Measurements from ENCODE around the gene SCRT2. TPM values are rescaled to one million over a fixed set of nuclear protein-coding genes. Genes with fewer than 3 reads are reported as not detected.

The SCRT2 gene
- polyA plus RNA-seq, 1 of the 3 experiments (the other 2 are of a cell fraction): not detected

GRCh38 chr20:687468-688203 lies 12.0 kb upstream of the SCRT2 start:
- no peaks in the 10 kb centered on the region for H3K36me3 ChIP-seq (replicated peaks in 1 of 2; ENCODE audit: control insufficient read depth in 1 of 2, insufficient read depth in 2 of 2, low read length in 1 of 2)
- ChIA-PET CTCF (interaction anchor here (0.7 to 2.5 kb wide), 5 partner anchors 11 to 52 kb away, joined by 3 to 20 read pairs (median 5); partner anchors contain the start of gene SCRT2), POLR2A (no interaction called here)
- no peak overlapping the region for H3K9ac ChIP-seq
- H3K9me2 ChIP-seq: no peaks in the 10 kb centered on the region
- DNase-seq: no peak
- no peaks in the 10 kb centered on the region; a peak in 1 of 4 replicates for H3K4me1 ChIP-seq (ENCODE audit: control insufficient read depth in 1 of 2, insufficient read depth in 2 of 2, low read depth in 1 of 2, low read length in 1 of 2)
- H3K27me3 ChIP-seq (ENCODE audit: insufficient read depth): no peaks in the 10 kb centered on the region; the same call in 1 of the 2 replicates
- no peaks in the 10 kb centered on the region for H3K79me2 ChIP-seq (ENCODE audit: insufficient read depth)
- no peak overlapping the region for H3K4me3 ChIP-seq (ENCODE audit: low read depth in 2 of 2, low read length in 1 of 2)
- no peaks in the 10 kb centered on the region for H3K9me3 ChIP-seq
- H4K20me1 ChIP-seq (ENCODE audit: insufficient read depth): no peaks in the 10 kb centered on the region
- 41% methylated on average over 9 of the region's 9 CpGs for WGBS (ENCODE audit: low lambda C conversion rate)
- TF ChIP-seq EZH2phosphoT487 (IDR thresholded peaks at IDR 0.05; ENCODE audit: borderline replicate concordance, low read depth) (no peak), TEAD4 (IDR thresholded peaks at IDR 0.05; ENCODE audit: borderline replicate concordance, insufficient read depth) (no peak), POLR2AphosphoS5 (IDR thresholded peaks at IDR 0.05; ENCODE audit: low read depth, low read length) (no peak), PBX3 (IDR thresholded peaks at IDR 0.05) (no peak), TAF1 (IDR thresholded peaks at IDR 0.05; ENCODE audit: borderline replicate concordance, low read depth, low read length) (no peak), MEF2A (IDR thresholded peaks at IDR 0.05; ENCODE audit: borderline replicate concordance, low read depth) (no peak), TCF12 (IDR thresholded peaks at IDR 0.05) (no peak), ELF1 (IDR thresholded peaks at IDR 0.05) (no peak), RCOR1 (IDR thresholded peaks at IDR 0.05; ENCODE audit: low read length) (no peak), CTCF (IDR thresholded peaks at IDR 0.05) (no peak)
- TF ChIP-seq, protein P1, sequence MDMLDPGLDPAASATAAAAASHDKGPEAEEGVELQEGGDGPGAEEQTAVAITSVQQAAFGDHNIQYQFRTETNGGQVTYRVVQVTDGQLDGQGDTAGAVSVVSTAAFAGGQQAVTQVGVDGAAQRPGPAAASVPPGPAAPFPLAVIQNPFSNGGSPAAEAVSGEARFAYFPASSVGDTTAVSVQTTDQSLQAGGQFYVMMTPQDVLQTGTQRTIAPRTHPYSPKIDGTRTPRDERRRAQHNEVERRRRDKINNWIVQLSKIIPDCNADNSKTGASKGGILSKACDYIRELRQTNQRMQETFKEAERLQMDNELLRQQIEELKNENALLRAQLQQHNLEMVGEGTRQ (IDR thresholded peaks at IDR 0.05; ENCODE audit: borderline replicate concordance, low read depth, low read length): no peak
- no peak overlapping the region for H3K27ac ChIP-seq (ENCODE audit: low read depth in 2 of 2, low read length in 1 of 2)
- H3K4me2 ChIP-seq: no peak overlapping the region
- H2AFZ ChIP-seq (ENCODE audit: low read depth): no peak overlapping the region
- H3F3A ChIP-seq (replicated peaks; ENCODE audit: insufficient read depth): no peaks in the 10 kb centered on the region

DNA sequence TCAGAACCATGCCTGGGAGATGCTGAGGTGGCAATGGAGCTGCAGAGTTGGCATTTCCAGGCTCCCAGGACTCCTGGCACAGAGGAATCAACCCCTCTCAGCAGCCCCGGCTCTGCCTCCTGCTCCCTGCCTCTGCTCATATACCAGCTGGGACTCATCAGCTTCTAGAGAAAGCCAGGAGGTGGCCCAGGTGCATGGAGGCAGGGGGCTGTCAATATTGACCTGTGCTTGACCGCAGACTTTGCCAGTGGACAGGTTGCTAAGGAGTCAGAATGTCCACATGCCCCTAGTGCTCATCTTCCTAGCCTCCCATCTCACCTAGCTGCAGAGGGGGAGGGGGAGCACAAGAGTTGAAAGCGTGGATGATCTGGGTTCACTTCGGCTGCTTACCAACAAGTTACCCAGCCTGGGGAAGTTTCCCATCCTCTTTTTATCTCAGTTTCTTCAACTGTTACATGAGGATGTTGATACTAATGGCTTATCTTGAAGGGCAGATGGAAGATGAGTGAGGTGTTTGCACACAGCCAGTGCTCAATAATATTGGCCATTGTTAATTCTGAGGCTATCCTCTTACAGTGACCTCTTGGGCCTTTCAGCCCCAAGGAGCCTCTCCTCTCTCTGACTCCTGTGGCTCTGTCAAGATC lies 9.2 kb upstream of the SCRT2 start:
- no peak for DNase-seq
- no peak overlapping the region for H2AFZ ChIP-seq (ENCODE audit: low read depth)
- CTCF ChIA-PET: interaction anchor here (1.3 to 2.4 kb wide), 3 partner anchors 18 to 44 kb away, joined by 3 to 8 read pairs (median 5); no protein-coding TSS in a partner anchor
- H3K4me3 ChIP-seq (ENCODE audit: low read depth in 2 of 2, low read length in 1 of 2): no peak overlapping the region
- 47% methylated on average over 4 of the region's 4 CpGs for WGBS (ENCODE audit: low lambda C conversion rate)
- no peak overlapping the region for H3K4me2 ChIP-seq
- H3K9me2 ChIP-seq: no peaks in the 10 kb centered on the region
- H3K36me3 ChIP-seq (replicated peaks in 1 of 2; ENCODE audit: control insufficient read depth in 1 of 2, insufficient read depth in 2 of 2, low read length in 1 of 2): no peaks in the 10 kb centered on the region
- H3K4me1 ChIP-seq (ENCODE audit: control insufficient read depth in 1 of 2, insufficient read depth in 2 of 2, low read depth in 1 of 2, low read length in 1 of 2): peaks cover 0 to 6% of the 10 kb centered on the region in 2 experiments; a peak in 1 of 4 replicates
- no peak overlapping the region for H3K9ac ChIP-seq
- H4K20me1 ChIP-seq (ENCODE audit: insufficient read depth): no peaks in the 10 kb centered on the region
- no peak overlapping the region for H3K27ac ChIP-seq (ENCODE audit: low read depth in 2 of 2, low read length in 1 of 2)
- no peaks in the 10 kb centered on the region for H3F3A ChIP-seq (replicated peaks; ENCODE audit: insufficient read depth)
- POLR2A ChIA-PET: no interaction called here
- H3K9me3 ChIP-seq: no peaks in the 10 kb centered on the region
- no peak for TF ChIP-seq PBX3 (IDR thresholded peaks at IDR 0.05)
- TF ChIP-seq RXRA (IDR thresholded peaks at IDR 0.05; ENCODE audit: borderline replicate concordance, low read depth): no peak
- no peak for TF ChIP-seq POLR2AphosphoS5 (IDR thresholded peaks at IDR 0.05; ENCODE audit: low read depth, low read length)
- TF ChIP-seq TEAD4 (IDR thresholded peaks at IDR 0.05; ENCODE audit: borderline replicate concordance, insufficient read depth): no peak
- TF ChIP-seq ELF1 (IDR thresholded peaks at IDR 0.05): no peak
- TF ChIP-seq RCOR1 (IDR thresholded peaks at IDR 0.05; ENCODE audit: low read length): no peak
- TF ChIP-seq RAD21 (IDR thresholded peaks at IDR 0.05; ENCODE audit: low read length): no peak
- TF ChIP-seq FOXJ3 (CRISPR knock-in tag; IDR thresholded peaks at IDR 0.05): no peak
- no peaks in the 10 kb centered on the region for H3K79me2 ChIP-seq (ENCODE audit: insufficient read depth)
- no peaks in the 10 kb centered on the region; the same call in 1 of the 2 replicates for H3K27me3 ChIP-seq (ENCODE audit: insufficient read depth)

Data from SK-N-SH (cell line).